ENCODE data around the gene NIPAL4. TPM values are rescaled to one million over a fixed set of nuclear protein-coding genes. Genes with fewer than 3 reads are reported as not detected.

The NIPAL4 gene
- total RNA-seq, 4 donors from 2014 or later: 0.33 TPM; not detected in 3

DNA sequence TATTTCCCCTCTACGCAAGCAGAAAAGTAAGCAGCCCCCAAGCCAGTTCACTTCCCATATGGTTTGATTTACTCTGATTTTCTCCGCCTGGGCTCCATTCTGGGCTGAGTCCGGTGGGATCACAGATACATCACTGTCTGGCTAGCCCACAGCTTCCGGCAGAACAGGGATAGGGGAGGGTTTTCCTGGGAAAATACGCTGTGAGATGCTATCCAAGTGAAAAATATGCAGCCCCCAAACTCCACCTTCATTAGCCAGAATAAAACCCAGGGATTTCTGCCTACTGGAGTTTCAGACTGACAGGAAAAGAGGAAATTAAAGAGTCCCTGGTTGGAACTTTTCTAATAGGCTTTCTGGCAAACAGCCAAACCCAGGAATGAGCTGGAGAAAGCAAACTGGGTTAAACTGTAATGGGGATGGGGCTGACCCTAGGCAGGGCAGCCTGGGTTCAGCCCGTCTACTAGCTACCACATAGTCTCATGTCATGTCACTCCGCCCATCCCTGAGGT is 16.9 kb upstream of the NIPAL4 start:
- Histone ChIP-seq H3K9me3 (no peaks in the 10 kb centered on the region), H3K4me1 (no peaks in the 10 kb centered on the region), H3K27ac (no peak overlapping the region), H3K4me3 (replicated peaks in 1 of 3) (no peak overlapping the region), H3K36me3 (no peaks in the 10 kb centered on the region), H3K27me3 (no peaks in the 10 kb centered on the region)
- WGBS, 2 donors: 64 to 81% methylated on average over 7 of the region's 7 CpGs
- intact Hi-C loops (cut with DNase I): loop anchor here (10.0 kb wide), 1 partner anchor 272 kb away; no protein-coding TSS in a partner anchor
- DNase-seq: no peak
- TF ChIP-seq POLR2A (IDR thresholded peaks at IDR 0.05): no peak
- TF ChIP-seq, protein P1, sequence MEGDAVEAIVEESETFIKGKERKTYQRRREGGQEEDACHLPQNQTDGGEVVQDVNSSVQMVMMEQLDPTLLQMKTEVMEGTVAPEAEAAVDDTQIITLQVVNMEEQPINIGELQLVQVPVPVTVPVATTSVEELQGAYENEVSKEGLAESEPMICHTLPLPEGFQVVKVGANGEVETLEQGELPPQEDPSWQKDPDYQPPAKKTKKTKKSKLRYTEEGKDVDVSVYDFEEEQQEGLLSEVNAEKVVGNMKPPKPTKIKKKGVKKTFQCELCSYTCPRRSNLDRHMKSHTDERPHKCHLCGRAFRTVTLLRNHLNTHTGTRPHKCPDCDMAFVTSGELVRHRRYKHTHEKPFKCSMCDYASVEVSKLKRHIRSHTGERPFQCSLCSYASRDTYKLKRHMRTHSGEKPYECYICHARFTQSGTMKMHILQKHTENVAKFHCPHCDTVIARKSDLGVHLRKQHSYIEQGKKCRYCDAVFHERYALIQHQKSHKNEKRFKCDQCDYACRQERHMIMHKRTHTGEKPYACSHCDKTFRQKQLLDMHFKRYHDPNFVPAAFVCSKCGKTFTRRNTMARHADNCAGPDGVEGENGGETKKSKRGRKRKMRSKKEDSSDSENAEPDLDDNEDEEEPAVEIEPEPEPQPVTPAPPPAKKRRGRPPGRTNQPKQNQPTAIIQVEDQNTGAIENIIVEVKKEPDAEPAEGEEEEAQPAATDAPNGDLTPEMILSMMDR (IDR thresholded peaks at IDR 0.05): no peak

DNA sequence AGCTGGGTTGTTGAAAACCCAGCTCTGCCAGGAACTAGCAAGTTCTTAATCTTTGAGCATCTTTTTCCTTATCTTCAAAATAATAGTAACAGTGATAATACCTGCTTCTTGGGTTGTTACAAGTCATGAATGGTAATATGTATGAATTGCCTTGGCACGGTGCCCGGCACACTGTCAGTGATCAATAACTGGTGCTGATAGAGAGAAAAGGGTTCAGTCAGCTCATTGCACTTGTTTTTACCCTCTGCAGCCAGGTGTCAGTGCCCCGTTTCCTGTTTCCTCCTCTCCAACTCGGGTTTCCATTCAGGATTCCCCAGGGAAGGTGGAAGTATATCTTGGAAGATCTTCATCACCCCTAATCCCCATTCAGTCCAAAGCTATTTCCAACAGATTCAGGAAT is 15.8 kb upstream of the NIPAL4 start:
- H3K36me3 ChIP-seq: no peaks in the 10 kb centered on the region
- 66 to 70% methylated on average over 4 of the region's 4 CpGs for WGBS, 2 donors
- TF ChIP-seq, protein P1 (IDR thresholded peaks at IDR 0.05): no peak
- TF ChIP-seq POLR2A (IDR thresholded peaks at IDR 0.05): no peak
- intact Hi-C loops (cut with DNase I): loop anchor here (10.0 kb wide), 1 partner anchor 271 kb away; no protein-coding TSS in a partner anchor
- H3K27ac ChIP-seq: no peak overlapping the region
- H3K27me3 ChIP-seq: no peaks in the 10 kb centered on the region
- H3K9me3 ChIP-seq: no peaks in the 10 kb centered on the region
- peaks cover under 1 to 5% of the 10 kb centered on the region in 2 donors for H3K4me1 ChIP-seq
- no peak for DNase-seq
- H3K4me3 ChIP-seq (replicated peaks in 1 of 3): no peak overlapping the region

DNA sequence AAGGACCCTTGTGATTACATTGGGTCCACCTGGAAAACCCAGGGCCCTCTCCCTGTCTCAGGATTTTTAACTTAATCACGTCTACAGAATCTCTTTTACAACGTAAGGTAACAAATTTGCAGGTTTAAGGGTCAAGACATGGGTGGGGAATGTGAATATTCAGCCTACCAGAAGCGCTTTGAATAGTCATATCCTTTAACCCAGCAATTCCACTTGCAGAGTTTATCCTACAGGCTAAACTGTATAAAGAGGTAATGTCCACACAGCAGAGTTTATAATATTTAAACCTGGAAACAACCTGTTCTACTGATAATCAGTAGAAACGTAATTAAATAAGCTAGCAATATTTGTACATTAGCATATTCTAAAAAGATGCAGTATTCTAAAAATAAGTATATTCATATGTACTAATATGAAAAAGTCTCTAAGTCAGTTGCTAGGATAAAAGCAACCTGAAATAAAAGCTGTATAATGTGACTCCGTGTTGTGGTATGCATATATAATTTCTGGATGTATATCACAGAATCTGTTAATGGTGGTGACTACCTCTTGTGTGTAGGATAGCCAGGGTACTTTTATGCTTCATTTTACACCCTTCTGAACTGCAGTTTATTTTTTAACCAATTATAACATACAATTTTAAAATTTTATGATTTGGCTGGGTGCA is 14.1 kb upstream of the NIPAL4 start:
- Histone ChIP-seq H3K27me3 (no peaks in the 10 kb centered on the region), H3K4me1 (peaks cover 5 to 10% of the 10 kb centered on the region in 2 donors), H3K4me3 (replicated peaks in 1 of 3) (no peak overlapping the region), H3K36me3 (no peaks in the 10 kb centered on the region), H3K9me3 (no peaks in the 10 kb centered on the region), H3K27ac (no peak overlapping the region)
- WGBS, 2 donors: 95 to 97% methylated on average over 5 of the region's 5 CpGs
- intact Hi-C loops (cut with DNase I): loop anchor here (10.0 kb wide), 1 partner anchor 269 kb away; no protein-coding TSS in a partner anchor
- no peak for TF ChIP-seq POLR2A (IDR thresholded peaks at IDR 0.05)
- TF ChIP-seq, protein P1 (IDR thresholded peaks at IDR 0.05): no peak
- DNase-seq: no peak

DNA sequence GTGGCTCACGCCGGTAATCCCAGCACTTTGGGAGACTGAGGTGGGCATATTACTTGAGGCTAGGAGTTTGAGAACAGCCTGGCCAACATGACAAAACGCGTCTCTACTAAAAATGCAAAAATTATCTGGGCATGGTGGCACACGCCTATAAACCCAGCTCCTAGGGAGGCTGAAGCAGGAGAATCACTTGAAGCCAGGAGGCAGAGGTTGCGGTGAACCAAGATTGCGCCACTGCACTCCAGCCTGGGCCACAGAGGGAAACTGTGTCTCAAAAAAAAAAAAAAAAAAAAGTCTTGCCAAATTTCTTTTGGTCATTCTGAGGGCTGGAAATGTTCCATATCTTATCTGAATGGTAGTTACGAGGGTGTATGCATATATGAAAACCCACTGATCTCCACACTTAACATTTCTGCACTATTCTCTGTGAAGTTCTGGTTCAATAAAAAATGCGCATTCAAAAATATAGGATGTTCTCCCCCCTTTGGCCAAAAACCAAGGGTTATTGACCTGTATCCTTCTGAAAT is 13.5 kb upstream of the NIPAL4 start:
- WGBS, 2 donors: 96 to 97% methylated on average over 9 of the region's 9 CpGs
- H3K9me3 ChIP-seq: no peaks in the 10 kb centered on the region
- DNase-seq: no peak
- peaks cover 5 to 10% of the 10 kb centered on the region in 2 donors for H3K4me1 ChIP-seq
- H3K4me3 ChIP-seq (replicated peaks in 1 of 3): no peak overlapping the region
- intact Hi-C loops (cut with DNase I): loop anchor here (10.0 kb wide), 1 partner anchor 268 kb away; no protein-coding TSS in a partner anchor
- no peak for TF ChIP-seq POLR2A (IDR thresholded peaks at IDR 0.05)
- TF ChIP-seq, protein P1 (IDR thresholded peaks at IDR 0.05): no peak
- H3K27ac ChIP-seq: no peak overlapping the region
- no peaks in the 10 kb centered on the region for H3K27me3 ChIP-seq
- H3K36me3 ChIP-seq: no peaks in the 10 kb centered on the region

DNA sequence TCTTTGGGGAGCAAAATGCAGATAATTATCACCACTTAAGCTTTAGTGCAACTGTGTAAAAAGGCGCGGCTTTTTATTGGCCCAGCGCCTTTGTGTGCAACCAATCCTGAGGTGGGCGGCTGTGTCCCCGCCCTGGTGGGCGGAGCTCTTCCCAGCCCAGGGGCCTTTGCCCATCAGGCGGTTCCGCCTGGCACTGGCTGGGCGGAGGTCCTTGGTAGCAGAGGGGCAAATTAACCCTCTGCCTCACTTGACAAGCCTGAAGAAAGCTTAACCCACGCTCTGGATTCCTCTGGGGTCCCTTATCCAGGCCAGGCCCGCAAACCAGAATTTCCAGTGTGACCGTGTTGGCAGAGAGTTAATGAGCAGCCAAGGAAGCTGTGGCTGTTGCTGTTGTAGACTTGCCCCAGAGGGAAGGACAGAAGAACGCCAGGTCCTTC is 12.8 kb upstream of the NIPAL4 start:
- H3K36me3 ChIP-seq: no peaks in the 10 kb centered on the region
- H3K4me1 ChIP-seq: peaks cover 5 to 10% of the 10 kb centered on the region in 2 donors
- intact Hi-C loops (cut with DNase I): loop anchor here (10.0 kb wide), 1 partner anchor 268 kb away; no protein-coding TSS in a partner anchor
- 83 to 88% methylated on average over 6 to 13 of the region's 13 CpGs for WGBS, 2 donors
- H3K9me3 ChIP-seq: no peaks in the 10 kb centered on the region
- TF ChIP-seq, protein P1 (IDR thresholded peaks at IDR 0.05): no peak
- no peaks in the 10 kb centered on the region for H3K27me3 ChIP-seq
- no peak overlapping the region for H3K4me3 ChIP-seq (replicated peaks in 1 of 3)
- DNase-seq: no peak
- H3K27ac ChIP-seq: no peak overlapping the region
